ENCODE results near the gene PPP1R13B.

PPP1R13B gene

GRCh38 chr14:103879570-103880347 is 32.4 kb upstream of the PPP1R13B start:
- no peak for DNase-seq

GRCh38 chr14:103879118-103879569 is 31.8 kb upstream of the PPP1R13B start:
- DNase-seq, result no peak

- DNase-seq, result no peak
Observed at GRCh38 chr14:103878180-103878579, 30.8 kb upstream of the PPP1R13B start.

GRCh38 chr14:103875010-103875409 is 27.6 kb upstream of the PPP1R13B start:
- DNase-seq, result no peak

- DNase-seq, result no peak
Observed at GRCh38 chr14:103872481-103873113, 25.2 kb upstream of the PPP1R13B start.

GRCh38 chr14:103871596-103872480 is 24.5 kb upstream of the PPP1R13B start:
- DNase-seq, result peak; percentile 92

GRCh38 chr14:103870891-103871595 is 23.7 kb upstream of the PPP1R13B start:
- DNase-seq, result no peak

- no peak for DNase-seq
Observed at GRCh38 chr14:103870144-103870876, 22.9 kb upstream of the PPP1R13B start.

GRCh38 chr14:103869406-103870143 is 22.2 kb upstream of the PPP1R13B start:
- no peak for DNase-seq

- DNase-seq, result no peak
Observed at GRCh38 chr14:103868242-103868897, 21.0 kb upstream of the PPP1R13B start.

- no peak for DNase-seq
Observed at GRCh38 chr14:103867523-103867953, 20.2 kb upstream of the PPP1R13B start.

- no peak for DNase-seq
Observed at GRCh38 chr14:103867020-103867419, 19.6 kb upstream of the PPP1R13B start.

- DNase-seq, result no peak
Observed at GRCh38 chr14:103863245-103863644, 15.9 kb upstream of the PPP1R13B start.

- DNase-seq, result no peak
Observed at GRCh38 chr14:103862393-103862782, 15.0 kb upstream of the PPP1R13B start.

- DNase-seq, result no peak
Observed at GRCh38 chr14:103861413-103862392, 14.3 kb upstream of the PPP1R13B start.

- DNase-seq, result no peak
Observed at GRCh38 chr14:103859416-103860202, 12.2 kb upstream of the PPP1R13B start.

GRCh38 chr14:103858063-103858781 is 10.8 kb upstream of the PPP1R13B start:
- no peak for DNase-seq

GRCh38 chr14:103857256-103857655 is 9.9 kb upstream of the PPP1R13B start:
- no peak for DNase-seq
